ENCODE data around the gene SUPT5H.
"Not testable (repeated sequence)": the region's sequence is repeated elsewhere in the genome, so short reads cannot be mapped to it uniquely, and the experiment has no call there.

SUPT5H gene

GRCh38 chr19:39472746-39473442 is 27.5 kb downstream of the SUPT5H start:
- DNase-seq (ENCODE audit: low spot score): no peak
- in situ Hi-C loops (cut with MboI; ENCODE audit: low sequenced_read_pairs, unreplicated experiment): no loop called here
- no peak for TF ChIP-seq CTCF (IDR thresholded peaks at IDR 0.05; ENCODE audit: borderline replicate concordance, control extremely low read depth, extremely low read depth, insufficient read depth, missing control alignments)

GRCh38 chr19:39473443-39473960 is 28.1 kb downstream of the SUPT5H start:
- TF ChIP-seq CTCF (IDR thresholded peaks at IDR 0.05; ENCODE audit: borderline replicate concordance, control extremely low read depth, extremely low read depth, insufficient read depth, missing control alignments): no peak
- DNase-seq (ENCODE audit: low spot score): no peak
- in situ Hi-C loops (cut with MboI; ENCODE audit: low sequenced_read_pairs, unreplicated experiment): no loop called here

GRCh38 chr19:39474139-39474620 is 28.8 kb downstream of the SUPT5H start:
- DNase-seq (ENCODE audit: low spot score): peak; percentile 79
- peak; percentile 76 for TF ChIP-seq CTCF (IDR thresholded peaks at IDR 0.05; ENCODE audit: borderline replicate concordance, control extremely low read depth, extremely low read depth, insufficient read depth, missing control alignments)
- in situ Hi-C loops (cut with MboI; ENCODE audit: low sequenced_read_pairs, unreplicated experiment): no loop called here

GRCh38 chr19:39475748-39476147 is 30.4 kb downstream of the SUPT5H start:
- DNase-seq (ENCODE audit: low spot score): no peak
- in situ Hi-C loops (cut with MboI; ENCODE audit: low sequenced_read_pairs, unreplicated experiment): no loop called here
- no peak for TF ChIP-seq CTCF (IDR thresholded peaks at IDR 0.05; ENCODE audit: borderline replicate concordance, control extremely low read depth, extremely low read depth, insufficient read depth, missing control alignments)

- DNase-seq (ENCODE audit: low spot score); in situ Hi-C loops (cut with MboI; ENCODE audit: low sequenced_read_pairs, unreplicated experiment): not testable (repeated sequence)
Measured at GRCh38 chr19:39479319-39479801, 34.0 kb downstream of the SUPT5H start.

- no peak for TF ChIP-seq CTCF (IDR thresholded peaks at IDR 0.05; ENCODE audit: borderline replicate concordance, control extremely low read depth, extremely low read depth, insufficient read depth, missing control alignments)
- DNase-seq (ENCODE audit: low spot score): no peak
- in situ Hi-C loops (cut with MboI; ENCODE audit: low sequenced_read_pairs, unreplicated experiment): no loop called here
Measured at GRCh38 chr19:39479916-39480315, 34.5 kb downstream of the SUPT5H start.
